ENCODE measurements around the gene OR4C3. TPM values are rescaled to one million over a fixed set of nuclear protein-coding genes. Genes with fewer than 3 reads are reported as not detected.
"Not testable (repeated sequence)": the region's sequence is repeated elsewhere in the genome, so short reads cannot be mapped to it uniquely, and the experiment has no call there.

Gene OR4C3
- total RNA-seq, 1 experiment from 2014 or later = not detected

DNA sequence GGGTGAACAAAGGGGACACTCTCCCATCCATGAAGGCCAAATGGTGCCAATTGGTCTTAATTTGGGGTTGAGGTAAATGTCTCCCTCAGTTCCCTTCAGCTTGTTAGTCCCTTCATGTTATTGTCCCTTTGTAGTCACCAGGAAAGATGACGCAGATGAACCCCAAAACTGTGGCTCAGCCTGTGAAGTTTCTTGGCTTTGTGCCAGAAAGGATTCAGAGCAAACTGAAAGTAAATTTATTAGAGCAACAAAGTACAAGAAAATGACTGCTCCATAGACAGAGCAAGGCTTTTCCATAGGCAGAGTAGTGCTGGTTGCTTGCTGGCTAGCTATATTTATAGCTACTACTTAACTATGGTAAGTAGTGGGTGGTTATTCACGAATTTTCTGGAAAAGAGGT, 16.7 kb downstream of the OR4C3 start:
- Mint-ChIP-seq H3K9me3 (ENCODE audit: unreplicated experiment) (no peaks in the 10 kb centered on the region), H3K27ac (ENCODE audit: unreplicated experiment) (no peak overlapping the region), H3K36me3 (ENCODE audit: insufficient read depth, unreplicated experiment) (no peaks in the 10 kb centered on the region), H3K4me1 (ENCODE audit: low read depth, unreplicated experiment) (no peaks in the 10 kb centered on the region), H3K27me3 (ENCODE audit: insufficient read depth, unreplicated experiment) (no peaks in the 10 kb centered on the region), H3K4me3 (ENCODE audit: unreplicated experiment) (no peak overlapping the region)
- Histone ChIP-seq H3K4me1 (no peaks in the 10 kb centered on the region), H3K36me3 (ENCODE audit: control insufficient read depth, insufficient read depth, low read length) (no peaks in the 10 kb centered on the region), H3K4me3 (ENCODE audit: low read depth, low read length) (no peak overlapping the region), H3K9me3 (no peaks in the 10 kb centered on the region), H3K27me3 (replicated peaks; ENCODE audit: control insufficient read depth, insufficient read depth, low read length) (no peaks in the 10 kb centered on the region)
- no TSS peak for BruUV-seq (replicated peaks)
- CTCF ChIA-PET = no interaction called here
- intact Hi-C loops (cut with micrococcal nuclease; ENCODE audit: unreplicated experiment) = no loop called here
- TF ChIP-seq, protein P1, sequence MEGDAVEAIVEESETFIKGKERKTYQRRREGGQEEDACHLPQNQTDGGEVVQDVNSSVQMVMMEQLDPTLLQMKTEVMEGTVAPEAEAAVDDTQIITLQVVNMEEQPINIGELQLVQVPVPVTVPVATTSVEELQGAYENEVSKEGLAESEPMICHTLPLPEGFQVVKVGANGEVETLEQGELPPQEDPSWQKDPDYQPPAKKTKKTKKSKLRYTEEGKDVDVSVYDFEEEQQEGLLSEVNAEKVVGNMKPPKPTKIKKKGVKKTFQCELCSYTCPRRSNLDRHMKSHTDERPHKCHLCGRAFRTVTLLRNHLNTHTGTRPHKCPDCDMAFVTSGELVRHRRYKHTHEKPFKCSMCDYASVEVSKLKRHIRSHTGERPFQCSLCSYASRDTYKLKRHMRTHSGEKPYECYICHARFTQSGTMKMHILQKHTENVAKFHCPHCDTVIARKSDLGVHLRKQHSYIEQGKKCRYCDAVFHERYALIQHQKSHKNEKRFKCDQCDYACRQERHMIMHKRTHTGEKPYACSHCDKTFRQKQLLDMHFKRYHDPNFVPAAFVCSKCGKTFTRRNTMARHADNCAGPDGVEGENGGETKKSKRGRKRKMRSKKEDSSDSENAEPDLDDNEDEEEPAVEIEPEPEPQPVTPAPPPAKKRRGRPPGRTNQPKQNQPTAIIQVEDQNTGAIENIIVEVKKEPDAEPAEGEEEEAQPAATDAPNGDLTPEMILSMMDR (IDR thresholded peaks at IDR 0.05; ENCODE audit: insufficient read depth in 1 of 2, low read depth in 1 of 2, low read length in 1 of 2, severe bottlenecking in 1 of 2, unreplicated experiment in 1 of 2) = no peak
- DNase-seq = no peak
- POLR2A ChIA-PET = no interaction called here

DNA sequence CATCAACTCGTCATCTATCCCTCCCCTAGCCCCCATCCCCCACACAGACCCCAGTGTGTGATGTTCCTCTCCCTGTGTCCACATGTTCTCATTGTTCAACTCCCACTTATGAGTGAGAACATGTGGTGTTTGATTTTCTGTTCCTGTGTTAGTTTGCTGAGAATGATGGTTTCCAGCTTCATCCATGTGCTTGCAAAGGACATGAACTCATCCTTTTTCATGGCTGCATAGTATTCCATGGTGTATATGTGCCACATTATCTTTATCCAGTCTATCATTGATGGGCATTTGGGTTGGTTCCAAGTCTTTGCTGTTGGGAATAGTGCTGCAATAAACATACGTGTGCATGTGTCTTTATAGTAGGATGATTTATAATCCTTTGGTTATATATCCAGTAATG, 17.8 kb downstream of the OR4C3 start:
- H3K4me3 Mint-ChIP-seq (ENCODE audit: unreplicated experiment); BruUV-seq (replicated peaks); H3K27me3 Mint-ChIP-seq (ENCODE audit: insufficient read depth, unreplicated experiment); intact Hi-C loops (cut with micrococcal nuclease; ENCODE audit: unreplicated experiment); H3K4me1 ChIP-seq; H3K27me3 ChIP-seq (replicated peaks; ENCODE audit: control insufficient read depth, insufficient read depth, low read length); H3K36me3 Mint-ChIP-seq (ENCODE audit: insufficient read depth, unreplicated experiment); H3K4me1 Mint-ChIP-seq (ENCODE audit: low read depth, unreplicated experiment); H3K36me3 ChIP-seq (ENCODE audit: control insufficient read depth, insufficient read depth, low read length); H3K27ac Mint-ChIP-seq (ENCODE audit: unreplicated experiment); H3K9me3 Mint-ChIP-seq (ENCODE audit: unreplicated experiment); POLR2A ChIA-PET; H3K4me3 ChIP-seq (ENCODE audit: low read depth, low read length); H3K9me3 ChIP-seq; CTCF ChIA-PET; DNase-seq: not testable (repeated sequence)

DNA sequence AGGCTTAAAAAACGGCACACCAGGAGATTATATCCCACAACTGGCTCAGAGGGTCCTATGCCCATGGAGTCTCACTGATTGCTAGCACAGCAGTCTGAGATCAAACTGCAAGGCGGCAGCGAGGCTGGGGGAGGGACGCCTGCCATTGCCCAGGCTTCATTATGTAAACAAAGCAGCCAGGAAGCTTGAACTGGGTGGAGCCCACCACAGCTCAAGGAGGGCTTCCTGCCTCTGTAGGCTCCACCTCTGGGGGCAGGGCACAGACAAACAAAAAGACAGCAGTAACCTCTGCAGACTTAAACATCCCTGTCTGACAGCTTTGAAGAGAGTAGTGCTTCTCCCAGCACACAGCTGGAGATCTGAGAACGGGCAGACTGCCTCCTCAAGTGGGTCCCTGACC, 21.6 kb downstream of the OR4C3 start:
- H3K36me3 Mint-ChIP-seq (ENCODE audit: insufficient read depth, unreplicated experiment); H3K27me3 ChIP-seq (replicated peaks; ENCODE audit: control insufficient read depth, insufficient read depth, low read length); H3K9me3 ChIP-seq; H3K4me3 Mint-ChIP-seq (ENCODE audit: unreplicated experiment); intact Hi-C loops (cut with micrococcal nuclease; ENCODE audit: unreplicated experiment); H3K4me1 ChIP-seq; POLR2A ChIA-PET; BruUV-seq (replicated peaks); H3K27me3 Mint-ChIP-seq (ENCODE audit: insufficient read depth, unreplicated experiment); H3K27ac Mint-ChIP-seq (ENCODE audit: unreplicated experiment); DNase-seq; H3K4me1 Mint-ChIP-seq (ENCODE audit: low read depth, unreplicated experiment); H3K4me3 ChIP-seq (ENCODE audit: low read depth, low read length); CTCF ChIA-PET; H3K36me3 ChIP-seq (ENCODE audit: control insufficient read depth, insufficient read depth, low read length): not testable (repeated sequence)
- H3K9me3 Mint-ChIP-seq (ENCODE audit: unreplicated experiment) = peaks cover 21% of the 10 kb centered on the region

DNA sequence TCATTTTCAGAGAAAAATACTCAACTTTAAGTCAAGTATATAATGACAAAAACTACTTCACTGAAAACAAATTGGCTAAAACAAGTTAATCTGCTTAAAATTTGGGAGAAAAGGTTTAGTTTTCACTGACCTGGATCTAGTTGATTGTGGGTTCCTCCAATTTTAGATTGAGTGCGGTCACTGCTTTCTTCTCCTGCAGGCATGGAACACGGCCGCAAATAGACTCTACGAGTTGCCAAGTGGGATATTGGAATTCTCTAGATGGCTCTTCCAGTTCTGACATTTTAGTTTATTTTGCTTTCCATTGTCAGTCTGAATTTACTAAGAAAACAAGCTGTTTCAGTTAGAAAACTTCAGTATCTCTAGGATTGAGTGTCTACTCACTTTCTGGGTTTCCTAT, 29.3 kb downstream of the OR4C3 start:
- no TSS peak for BruUV-seq (replicated peaks)
- no peaks in the 10 kb centered on the region for H3K36me3 ChIP-seq (ENCODE audit: control insufficient read depth, insufficient read depth, low read length)
- H3K27me3 Mint-ChIP-seq (ENCODE audit: insufficient read depth, unreplicated experiment) = no peaks in the 10 kb centered on the region
- no peak overlapping the region for H3K27ac Mint-ChIP-seq (ENCODE audit: unreplicated experiment)
- peaks cover 16% of the 10 kb centered on the region for H3K9me3 Mint-ChIP-seq (ENCODE audit: unreplicated experiment)
- no peaks in the 10 kb centered on the region for H3K9me3 ChIP-seq
- no peaks in the 10 kb centered on the region for H3K36me3 Mint-ChIP-seq (ENCODE audit: insufficient read depth, unreplicated experiment)
- no peaks in the 10 kb centered on the region for H3K27me3 ChIP-seq (replicated peaks; ENCODE audit: control insufficient read depth, insufficient read depth, low read length)
- H3K4me3 ChIP-seq (ENCODE audit: low read depth, low read length) = no peak overlapping the region
- intact Hi-C loops (cut with micrococcal nuclease; ENCODE audit: unreplicated experiment) = no loop called here
- no peak overlapping the region for H3K4me3 Mint-ChIP-seq (ENCODE audit: unreplicated experiment)
- no peak for DNase-seq
- POLR2A ChIA-PET = no interaction called here
- TF ChIP-seq, protein P1 (IDR thresholded peaks at IDR 0.05; ENCODE audit: insufficient read depth in 1 of 2, low read depth in 1 of 2, low read length in 1 of 2, severe bottlenecking in 1 of 2, unreplicated experiment in 1 of 2) = no peak
- H3K4me1 ChIP-seq = no peaks in the 10 kb centered on the region
- H3K4me1 Mint-ChIP-seq (ENCODE audit: low read depth, unreplicated experiment) = no peaks in the 10 kb centered on the region
- CTCF ChIA-PET = no interaction called here
